Measurements from ENCODE around the gene DOCK4. TPM values are rescaled to one million over a fixed set of nuclear protein-coding genes. Genes with fewer than 3 reads are reported as not detected.
A peak's percentile ranks its signal among the peaks of the same experiment; 100 is the strongest.

The DOCK4 gene
- total RNA-seq, 1 donor from 2014 or later = 100 TPM

- TF ChIP-seq, protein P1, sequence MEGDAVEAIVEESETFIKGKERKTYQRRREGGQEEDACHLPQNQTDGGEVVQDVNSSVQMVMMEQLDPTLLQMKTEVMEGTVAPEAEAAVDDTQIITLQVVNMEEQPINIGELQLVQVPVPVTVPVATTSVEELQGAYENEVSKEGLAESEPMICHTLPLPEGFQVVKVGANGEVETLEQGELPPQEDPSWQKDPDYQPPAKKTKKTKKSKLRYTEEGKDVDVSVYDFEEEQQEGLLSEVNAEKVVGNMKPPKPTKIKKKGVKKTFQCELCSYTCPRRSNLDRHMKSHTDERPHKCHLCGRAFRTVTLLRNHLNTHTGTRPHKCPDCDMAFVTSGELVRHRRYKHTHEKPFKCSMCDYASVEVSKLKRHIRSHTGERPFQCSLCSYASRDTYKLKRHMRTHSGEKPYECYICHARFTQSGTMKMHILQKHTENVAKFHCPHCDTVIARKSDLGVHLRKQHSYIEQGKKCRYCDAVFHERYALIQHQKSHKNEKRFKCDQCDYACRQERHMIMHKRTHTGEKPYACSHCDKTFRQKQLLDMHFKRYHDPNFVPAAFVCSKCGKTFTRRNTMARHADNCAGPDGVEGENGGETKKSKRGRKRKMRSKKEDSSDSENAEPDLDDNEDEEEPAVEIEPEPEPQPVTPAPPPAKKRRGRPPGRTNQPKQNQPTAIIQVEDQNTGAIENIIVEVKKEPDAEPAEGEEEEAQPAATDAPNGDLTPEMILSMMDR (IDR thresholded peaks at IDR 0.05) = no peak
- H3K27me3 ChIP-seq = no peaks in the 10 kb centered on the region
- H3K4me1 ChIP-seq = peaks cover 23% of the 10 kb centered on the region
- H3K27ac ChIP-seq = no peak overlapping the region
- no peak for DNase-seq
- H3K4me3 ChIP-seq = no peak overlapping the region
- no peaks in the 10 kb centered on the region for H3K36me3 ChIP-seq
- intact Hi-C loops (cut with DNase I) = no loop called here
- peak; percentile 70 for ATAC-seq
- no peaks in the 10 kb centered on the region for H3K9me3 ChIP-seq
Measured at GRCh38 chr7:112103246-112103645, 103.0 kb downstream of the DOCK4 start.

- H3K4me3 ChIP-seq = no peak overlapping the region
- no peaks in the 10 kb centered on the region for H3K27me3 ChIP-seq
- intact Hi-C loops (cut with DNase I) = no loop called here
- H3K27ac ChIP-seq = no peak overlapping the region
- no peaks in the 10 kb centered on the region for H3K36me3 ChIP-seq
- ATAC-seq (no peak), DNase-seq (no peak)
- no peaks in the 10 kb centered on the region for H3K9me3 ChIP-seq
- peaks cover 12% of the 10 kb centered on the region for H3K4me1 ChIP-seq
- TF ChIP-seq, protein P1 (IDR thresholded peaks at IDR 0.05) = no peak
Measured at GRCh38 chr7:112101201-112101846, 104.9 kb downstream of the DOCK4 start.

GRCh38 chr7:112097524-112097923 lies 108.7 kb downstream of the DOCK4 start:
- TF ChIP-seq, protein P1 (IDR thresholded peaks at IDR 0.05) = no peak
- Histone ChIP-seq H3K27ac (no peak overlapping the region), H3K27me3 (no peaks in the 10 kb centered on the region), H3K36me3 (no peaks in the 10 kb centered on the region), H3K9me3 (no peaks in the 10 kb centered on the region), H3K4me3 (no peak overlapping the region), H3K4me1 (peaks cover 1% of the 10 kb centered on the region)
- no peak for ATAC-seq
- intact Hi-C loops (cut with DNase I) = no loop called here
- DNase-seq = no peak

- Histone ChIP-seq H3K36me3 (no peaks in the 10 kb centered on the region), H3K27ac (no peak overlapping the region), H3K9me3 (no peaks in the 10 kb centered on the region), H3K4me1 (no peaks in the 10 kb centered on the region), H3K27me3 (no peaks in the 10 kb centered on the region), H3K4me3 (no peak overlapping the region)
- TF ChIP-seq, protein P1 (IDR thresholded peaks at IDR 0.05) = no peak
- DNase-seq (no peak), ATAC-seq (no peak)
- intact Hi-C loops (cut with DNase I) = no loop called here
Measured at GRCh38 chr7:112093409-112093808, 112.8 kb downstream of the DOCK4 start.

DNA sequence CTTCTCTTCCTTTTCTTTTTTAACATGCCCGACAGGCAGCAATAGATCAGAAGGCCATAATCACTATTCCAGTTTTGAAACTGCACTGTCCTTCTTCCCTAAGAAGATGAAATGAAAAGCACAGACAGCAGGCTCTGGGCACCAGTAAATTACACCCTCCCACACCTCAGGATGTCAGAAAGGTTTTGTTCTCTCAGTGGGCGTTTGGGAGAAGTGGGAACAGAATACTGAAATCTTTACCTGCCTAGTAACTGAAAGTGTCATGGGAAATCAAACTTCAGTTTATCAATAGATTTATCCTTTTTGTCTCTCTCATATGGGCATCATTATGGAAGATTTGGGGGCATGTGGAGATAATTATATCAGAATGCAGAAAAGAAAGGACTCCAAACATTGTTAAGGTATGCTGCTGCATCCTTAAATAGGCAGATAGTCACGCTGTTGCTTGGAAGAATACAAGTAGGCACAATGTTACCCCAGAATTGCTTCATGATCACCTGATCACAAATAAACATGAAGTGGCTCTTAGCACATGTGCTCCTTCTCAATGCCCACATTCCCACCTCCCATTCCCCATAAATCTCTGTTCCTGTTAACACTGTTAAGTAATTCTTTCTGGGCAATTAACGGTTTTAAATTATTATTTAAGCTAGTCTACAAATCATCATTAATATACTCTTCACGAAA lies 113.3 kb downstream of the DOCK4 start:
- no peaks in the 10 kb centered on the region for H3K36me3 ChIP-seq
- H3K27ac ChIP-seq = no peak overlapping the region
- ATAC-seq = no peak
- H3K9me3 ChIP-seq = no peaks in the 10 kb centered on the region
- intact Hi-C loops (cut with DNase I) = no loop called here
- H3K27me3 ChIP-seq = no peaks in the 10 kb centered on the region
- no peaks in the 10 kb centered on the region for H3K4me1 ChIP-seq
- no peak for DNase-seq
- TF ChIP-seq, protein P1 (IDR thresholded peaks at IDR 0.05) = no peak
- no peak overlapping the region for H3K4me3 ChIP-seq

Data from upper lobe of right lung (tissue), 1 donor.